Spleen (tissue), 7 donors: ENCODE data around the gene DLX1.

Experiments
- CTCF ChIP-seq, 11 experiments: fragments of 200-600 bp in 7 of 11; fragments of 450-650 bp in 4 of 11; sonication (generic) in 4 of 11; IDR thresholded peaks in 8 of 11; conservative IDR thresholded peaks in 3 of 11; 1 replicate in 7 of 11; 2 replicates in 4 of 11; pipeline versions ENCODE4 v1.4.0 to v1.8.0; 2016 to 2021; ENCODE audit warnings: antibody characterized with exemption in 11 of 11, inconsistent platforms in 4 of 11, mild to moderate bottlenecking in 1 of 11
- POLR2A ChIP-seq, 3 donors: fragments of 450-650 bp; IDR thresholded peaks; one replicate each; pipeline ENCODE4 v1.5.1; 2017; ENCODE audit warnings: antibody characterized with exemption in 3 of 3, mild to moderate bottlenecking in 1 of 3
- POLR2AphosphoS5 ChIP-seq, 3 donors: sonication (generic); formaldehyde crosslinking; IDR thresholded peaks; one replicate each; pipeline ENCODE4 v1.5.1; 2017; ENCODE audit warnings: antibody characterized with exemption in 3 of 3
- donor health status: DM: no; HTN: no; CAD: no; lungs with moderate emphysema.
- donor health status: DM: no; HTN: no; CAD: no.
- donor health status: DM: no; HTN: no; CAD: no.

GRCh38 chr2:172096626-172097547, 11.6 kb downstream of the DLX1 start:
- TF ChIP-seq POLR2A (IDR thresholded peaks at IDR 0.05) (no peak), CTCF (IDR thresholded peaks at IDR 0.05 in 8 of 11, conservative IDR thresholded peaks at IDR 0.05 in 3 of 11) (no peak), POLR2AphosphoS5 (IDR thresholded peaks at IDR 0.05) (no peak)
